ENCODE results near the gene NHEJ1. TPM values are rescaled to one million over a fixed set of nuclear protein-coding genes. Genes with fewer than 3 reads are reported as not detected.

Gene NHEJ1
- total and polyA plus RNA-seq, 3 experiments from 2014 or later, result 22.4 to 26.3 (median 24.5) TPM

GRCh38 chr2:219065484-219065883, 95.1 kb downstream of the NHEJ1 start:
- CTCF ChIA-PET, result interaction anchor here (0.6 to 1.3 kb wide), 3 partner anchors 9 to 230 kb away, joined by 3 to 5 read pairs (median 3); no protein-coding TSS in a partner anchor
- peaks cover 3 to 9% (median 4%) of the 10 kb centered on the region in 3 donors for H3K4me1 Mint-ChIP-seq
- H3K9me3 Mint-ChIP-seq, result no peaks in the 10 kb centered on the region
- peaks cover 10% of the 10 kb centered on the region for H3K27me3 ChIP-seq (ENCODE audit: insufficient read depth, low read length, poor library complexity, severe bottlenecking)
- no peaks in the 10 kb centered on the region for H3K9me3 ChIP-seq (ENCODE audit: low read length)
- POLR2A ChIA-PET, result no interaction called here
- no peaks in the 10 kb centered on the region for H3K36me3 ChIP-seq (ENCODE audit: insufficient read depth, low read length)
- H3K4me1 ChIP-seq (ENCODE audit: insufficient read depth, low read length), result no peaks in the 10 kb centered on the region
- H3K27ac Mint-ChIP-seq, result no peak overlapping the region
- no peak for DNase-seq
- H3K36me3 Mint-ChIP-seq, result peaks cover 0 to 4% (median 0%) of the 10 kb centered on the region in 3 donors
- no peak overlapping the region for H3K4me3 ChIP-seq (ENCODE audit: low read length)
- H3K27me3 Mint-ChIP-seq, result peaks cover 17 to 33% of the 10 kb centered on the region in 2 donors
- H3K4me3 Mint-ChIP-seq, result no peak overlapping the region
- H3K27ac ChIP-seq (ENCODE audit: low read depth, low read length), result no peak overlapping the region

DNA sequence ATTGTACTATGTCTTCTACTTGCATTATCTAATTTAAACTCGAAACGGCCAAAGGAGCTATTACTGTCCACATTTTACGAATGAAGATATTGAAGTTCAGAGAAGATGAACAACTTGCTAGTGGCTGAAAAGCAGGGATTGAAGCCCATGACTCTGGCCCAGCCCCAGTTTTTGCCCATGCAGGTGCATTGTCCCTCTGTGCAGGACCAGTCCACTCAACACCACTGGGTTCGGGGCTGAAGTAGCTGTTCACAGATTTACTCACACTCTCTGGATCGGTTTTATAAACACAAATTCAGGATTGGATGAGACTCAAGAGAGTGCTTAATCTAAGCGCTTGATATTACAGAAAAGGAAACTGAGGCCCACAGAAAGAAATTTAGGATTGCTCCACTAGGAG, 98.5 kb downstream of the NHEJ1 start:
- CTCF ChIA-PET, result interaction anchor here (1.0 to 5.5 kb wide), 3 partner anchors 10 to 233 kb away, joined by 3 to 59 read pairs (median 26); no protein-coding TSS in a partner anchor
- Mint-ChIP-seq H3K27me3 (peaks cover 40 to 58% of the 10 kb centered on the region in 2 donors), H3K36me3 (peaks cover 0 to 2% (median 0%) of the 10 kb centered on the region in 3 donors), H3K9me3 (no peaks in the 10 kb centered on the region), H3K4me3 (peak overlapping the region in 1 of 7 donors; percentile 47), H3K27ac (no peak overlapping the region), H3K4me1 (peaks cover 12 to 30% (median 21%) of the 10 kb centered on the region in 3 donors)
- POLR2A ChIA-PET, result no interaction called here
- Histone ChIP-seq H3K27me3 (ENCODE audit: insufficient read depth, low read length, poor library complexity, severe bottlenecking) (peaks cover 32% of the 10 kb centered on the region), H3K4me3 (ENCODE audit: low read length) (no peak overlapping the region), H3K9me3 (ENCODE audit: low read length) (no peaks in the 10 kb centered on the region), H3K27ac (ENCODE audit: low read depth, low read length) (no peak overlapping the region), H3K4me1 (ENCODE audit: insufficient read depth, low read length) (peaks cover 21% of the 10 kb centered on the region), H3K36me3 (ENCODE audit: insufficient read depth, low read length) (no peaks in the 10 kb centered on the region)
- DNase-seq, result no peak

DNA sequence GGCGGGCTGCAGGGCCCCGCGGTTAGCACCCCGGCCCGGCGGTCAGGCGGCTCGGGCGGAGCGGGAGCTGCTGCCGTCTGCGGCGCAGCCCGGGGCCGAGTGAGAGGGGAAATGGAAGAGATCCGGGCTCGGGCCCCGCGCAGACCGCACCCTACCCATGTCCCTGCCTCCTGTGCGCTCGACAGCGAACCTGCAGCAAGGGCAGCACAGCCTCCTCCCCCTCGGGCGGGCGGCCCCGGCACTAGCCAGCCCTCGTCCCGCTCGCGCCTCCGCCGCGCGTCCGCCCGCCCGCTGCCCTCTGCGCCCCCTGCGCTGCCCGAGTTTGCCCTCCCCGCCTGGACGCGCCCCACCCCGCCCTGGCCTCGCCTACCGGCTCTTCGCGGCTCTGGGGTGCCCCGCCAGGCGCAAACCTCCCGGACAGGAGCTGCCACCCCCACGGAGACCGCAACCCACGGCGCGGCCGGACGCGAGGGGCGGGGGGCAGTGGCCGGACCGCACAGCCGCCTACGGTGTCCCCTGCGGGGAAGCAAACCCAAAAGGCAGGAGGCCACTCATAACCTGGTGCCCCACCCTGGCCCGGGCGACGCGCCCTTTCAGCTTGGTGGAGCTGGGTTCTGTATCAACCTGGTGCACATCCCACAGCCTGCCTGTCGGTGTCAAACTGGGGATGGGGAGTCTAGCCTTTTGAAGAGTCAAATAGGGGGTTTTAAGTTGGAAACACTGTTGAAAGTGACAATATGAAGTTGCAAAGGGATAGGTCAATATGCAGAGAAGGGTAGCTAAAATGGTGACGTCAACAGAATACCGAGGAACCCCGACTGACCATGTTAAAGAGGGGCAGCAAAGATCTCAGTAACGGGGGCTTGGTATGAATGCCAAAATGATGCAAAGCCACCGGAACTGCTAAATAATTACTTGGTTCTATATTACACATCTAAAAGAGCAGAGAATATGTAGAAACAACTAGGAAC, 99.5 kb downstream of the NHEJ1 start, which contains the start of gene IHH:
Gene IHH, minus strand, starts transcription at position 101 of the 971 bp plus-strand sequence. CDS start 454 bp downstream, outside the sequence.
- Histone ChIP-seq H3K27me3 (ENCODE audit: insufficient read depth, low read length, poor library complexity, severe bottlenecking) (peaks cover 36% of the 10 kb centered on the region), H3K27ac (ENCODE audit: low read depth, low read length) (no peak within 1 kb of the TSS), H3K4me3 (ENCODE audit: low read length) (no peak within 1 kb of the TSS), H3K4me1 (ENCODE audit: insufficient read depth, low read length) (peaks cover 21% of the 10 kb centered on the region), H3K36me3 (ENCODE audit: insufficient read depth, low read length) (no peaks in the 10 kb centered on the region), H3K9me3 (ENCODE audit: low read length) (no peaks in the 10 kb centered on the region)
- H3K27ac Mint-ChIP-seq, result peak within 1 kb of the TSS in 1 of 8 donors; percentile 62
- DNase-seq, result no peak
- peaks cover 46 to 65% of the 10 kb centered on the region in 2 donors for H3K27me3 Mint-ChIP-seq
- no peaks in the 10 kb centered on the region for H3K9me3 Mint-ChIP-seq
- POLR2A ChIA-PET, result interaction anchor here (0.7 to 1.0 kb wide), 2 partner anchors 10 to 20 kb away, joined by 3 read pairs; partner anchors contain the start of gene CFAP65
- peaks cover 12 to 30% (median 23%) of the 10 kb centered on the region in 3 donors for H3K4me1 Mint-ChIP-seq
- H3K36me3 Mint-ChIP-seq, result peaks cover 0 to 2% (median 0%) of the 10 kb centered on the region in 3 donors
- CTCF ChIA-PET, result interaction anchor here (1.0 to 5.5 kb wide), 3 partner anchors 11 to 234 kb away, joined by 3 to 59 read pairs (median 26); no protein-coding TSS in a partner anchor
- peak within 1 kb of the TSS; percentile 16 to 67 (median 52) for H3K4me3 Mint-ChIP-seq

DNA sequence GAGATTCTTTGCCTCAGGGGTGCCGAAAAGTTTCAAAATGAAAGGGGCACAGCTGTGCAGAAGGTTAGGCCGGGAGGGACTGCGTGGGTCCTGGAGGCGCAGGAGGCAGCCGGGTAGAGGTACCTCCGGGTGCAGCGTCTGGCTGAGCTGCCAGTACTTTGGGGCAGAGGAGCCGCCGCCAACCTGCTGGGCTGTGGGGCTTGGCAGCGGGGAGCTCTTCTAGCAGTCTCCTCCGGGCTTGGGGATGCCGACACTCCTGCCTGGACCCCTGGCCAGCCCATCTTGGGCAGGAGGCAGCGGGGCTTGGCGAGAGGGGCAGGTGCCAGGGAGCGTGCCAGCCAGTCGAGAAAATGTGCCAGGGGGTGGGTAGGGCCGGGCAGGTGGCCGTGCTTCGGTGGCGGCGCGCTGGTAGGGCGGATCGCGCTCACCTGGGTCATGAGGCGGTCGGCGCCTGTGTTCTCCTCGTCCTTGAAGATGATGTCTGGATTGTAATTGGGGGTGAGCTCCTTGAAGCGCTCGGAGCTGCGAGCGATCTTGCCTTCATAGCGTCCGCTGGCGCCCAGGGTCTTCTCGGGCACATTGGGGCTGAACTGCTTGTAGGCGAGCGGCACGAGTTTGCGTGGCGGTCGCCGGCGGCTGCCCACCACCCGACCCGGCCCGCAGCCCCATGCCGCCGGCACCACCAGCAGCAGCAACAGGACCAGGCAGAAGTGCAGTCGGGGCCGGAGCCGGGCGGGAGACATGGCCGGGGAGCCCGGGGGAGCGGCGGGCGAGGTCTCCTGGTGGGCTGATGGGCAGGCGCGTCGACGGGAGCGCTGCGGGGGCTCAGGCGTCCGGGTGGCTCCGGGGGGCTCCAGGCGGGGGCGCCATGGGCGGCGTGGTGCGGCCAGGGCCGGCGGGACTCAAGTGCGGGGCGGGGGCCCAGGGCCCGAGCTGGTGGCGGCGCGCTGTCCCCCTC, 100.6 kb downstream of the NHEJ1 start:
- Mint-ChIP-seq H3K9me3 (no peaks in the 10 kb centered on the region), H3K27ac (peak overlapping the region in 1 of 8 donors; percentile 43), H3K36me3 (peaks cover 0 to 2% (median 0%) of the 10 kb centered on the region in 3 donors), H3K27me3 (peaks cover 50 to 71% of the 10 kb centered on the region in 2 donors), H3K4me1 (peaks cover 12 to 30% (median 23%) of the 10 kb centered on the region in 3 donors), H3K4me3 (peak overlapping the region; percentile 38 to 67 (median 56))
- Histone ChIP-seq H3K4me1 (ENCODE audit: insufficient read depth, low read length) (peaks cover 21% of the 10 kb centered on the region), H3K36me3 (ENCODE audit: insufficient read depth, low read length) (no peaks in the 10 kb centered on the region), H3K27me3 (ENCODE audit: insufficient read depth, low read length, poor library complexity, severe bottlenecking) (peaks cover 39% of the 10 kb centered on the region), H3K4me3 (ENCODE audit: low read length) (no peak overlapping the region), H3K9me3 (ENCODE audit: low read length) (no peaks in the 10 kb centered on the region), H3K27ac (ENCODE audit: low read depth, low read length) (no peak overlapping the region)
- ChIA-PET POLR2A (no interaction called here), CTCF (interaction anchor here (1.1 to 5.5 kb wide), 7 partner anchors 10 to 235 kb away, joined by 3 to 70 read pairs (median 27); partner anchors contain the start of genes CFAP65 and NHEJ1)
- DNase-seq, result no peak

GRCh38 chr2:219059375-219059724, 101.3 kb downstream of the NHEJ1 start:
- Histone ChIP-seq H3K27me3 (ENCODE audit: insufficient read depth, low read length, poor library complexity, severe bottlenecking) (peaks cover 39% of the 10 kb centered on the region), H3K27ac (ENCODE audit: low read depth, low read length) (no peak overlapping the region), H3K4me3 (ENCODE audit: low read length) (no peak overlapping the region), H3K4me1 (ENCODE audit: insufficient read depth, low read length) (peaks cover 21% of the 10 kb centered on the region), H3K36me3 (ENCODE audit: insufficient read depth, low read length) (no peaks in the 10 kb centered on the region), H3K9me3 (ENCODE audit: low read length) (no peaks in the 10 kb centered on the region)
- Mint-ChIP-seq H3K27me3 (peaks cover 53 to 74% of the 10 kb centered on the region in 2 donors), H3K4me1 (peaks cover 12 to 30% (median 23%) of the 10 kb centered on the region in 3 donors), H3K27ac (no peak overlapping the region), H3K36me3 (peaks cover 0 to 2% (median 0%) of the 10 kb centered on the region in 3 donors), H3K9me3 (no peaks in the 10 kb centered on the region), H3K4me3 (peak overlapping the region in 6 of 7 donors; percentile 19 to 67 (median 54))
- ChIA-PET POLR2A (no interaction called here), CTCF (interaction anchor here (1.1 to 5.5 kb wide), 10 partner anchors 9 to 236 kb away, joined by 3 to 70 read pairs (median 18); partner anchors contain the start of genes CFAP65 and NHEJ1)
- no peak for DNase-seq

DNA sequence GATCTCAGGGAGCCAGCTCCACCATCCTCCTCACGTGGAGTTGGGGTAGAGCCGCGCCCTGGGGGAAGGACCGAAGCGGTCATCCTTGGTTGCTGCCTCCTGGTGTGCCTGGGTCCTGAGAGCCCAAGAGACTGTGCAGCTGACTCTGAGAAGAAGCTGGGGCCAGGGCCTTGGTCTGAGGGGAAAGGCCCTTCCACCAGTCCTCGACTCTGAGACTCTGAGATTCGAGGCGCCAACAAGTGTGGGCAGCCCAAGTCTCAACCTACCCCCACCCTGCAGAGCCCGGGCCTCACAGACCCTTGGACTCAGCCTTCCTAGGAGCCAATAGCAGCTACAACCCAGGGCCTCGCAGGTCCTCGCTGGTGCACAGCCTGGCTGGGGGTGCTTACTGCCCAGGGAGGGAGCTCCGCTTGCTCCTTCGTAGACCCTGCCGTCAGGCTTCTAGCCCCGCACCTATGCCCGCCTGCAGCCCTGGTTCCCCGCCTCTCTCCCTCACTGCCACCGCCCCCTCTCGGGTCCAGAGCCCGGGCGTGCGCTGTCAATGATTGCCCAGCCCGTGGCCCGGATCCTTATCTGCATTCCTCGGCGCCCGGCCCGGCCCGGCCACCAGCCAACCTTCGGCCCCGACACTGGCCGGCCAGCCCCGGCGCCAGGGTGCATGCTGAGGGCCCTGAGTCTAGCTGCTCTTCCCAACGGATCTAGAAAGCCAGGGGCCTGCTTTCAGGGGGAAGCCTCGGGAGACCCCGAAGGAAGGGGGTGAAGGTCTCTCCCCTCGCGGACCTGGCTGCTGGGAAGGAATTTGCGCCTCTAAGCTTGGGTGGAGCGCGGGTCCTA, 101.9 kb downstream of the NHEJ1 start:
- peaks cover 12 to 30% (median 23%) of the 10 kb centered on the region in 3 donors for H3K4me1 Mint-ChIP-seq
- CTCF ChIA-PET, result interaction anchor here (0.7 to 5.5 kb wide), 37 partner anchors 8 to 384 kb away, joined by 3 to 70 read pairs (median 5); partner anchors contain the start of genes CFAP65, DNAJB2 and NHEJ1
- H3K4me3 ChIP-seq (ENCODE audit: low read length), result no peak overlapping the region
- H3K4me3 Mint-ChIP-seq, result peak overlapping the region in 3 of 7 donors; percentile 52 to 73 (median 57)
- no peak overlapping the region for H3K27ac Mint-ChIP-seq
- DNase-seq, result no peak
- H3K27me3 Mint-ChIP-seq, result peaks cover 53 to 74% of the 10 kb centered on the region in 2 donors
- no peaks in the 10 kb centered on the region for H3K9me3 ChIP-seq (ENCODE audit: low read length)
- POLR2A ChIA-PET, result interaction anchor here (0.8 kb wide), 1 partner anchor 98 kb away, joined by 3 read pairs; no protein-coding TSS in a partner anchor
- H3K9me3 Mint-ChIP-seq, result no peaks in the 10 kb centered on the region
- H3K36me3 Mint-ChIP-seq, result peaks cover 0 to 2% (median 0%) of the 10 kb centered on the region in 3 donors
- H3K27me3 ChIP-seq (ENCODE audit: insufficient read depth, low read length, poor library complexity, severe bottlenecking), result peaks cover 39% of the 10 kb centered on the region
- H3K27ac ChIP-seq (ENCODE audit: low read depth, low read length), result no peak overlapping the region
- peaks cover 21% of the 10 kb centered on the region for H3K4me1 ChIP-seq (ENCODE audit: insufficient read depth, low read length)
- H3K36me3 ChIP-seq (ENCODE audit: insufficient read depth, low read length), result no peaks in the 10 kb centered on the region

Measured in CD8-positive, alpha-beta memory T cell (primary cell).